SK-N-SH (cell line): ENCODE results near the gene SORBS1. TPM values are rescaled to one million over a fixed set of nuclear protein-coding genes. Genes with fewer than 3 reads are reported as not detected.

Source experiments
- CTCF ChIA-PET: fragments of 300-600, 350-600 bp; formaldehyde crosslinking; extraction: SDS; loops from one replicate; lab custom pipeline; 2021; lab: Yijun Ruan, JAX
- POLR2A ChIA-PET: fragments of 350-600 bp; sonication (Branson Sonifier 250); formaldehyde crosslinking; extraction: SDS; loops from one replicate; lab custom pipeline; 2020; ENCODE audit warnings: antibody characterized with exemption, inconsistent platforms; lab: Yijun Ruan, JAX
- DNase-seq: peaks from one replicate; pipeline ENCODE4 v3.0.0; 2012
- H2AFZ ChIP-seq: fragments of 200-600 bp; sonication (generic); 2 replicates; pipeline ENCODE4 v1.8.1; 2016; ENCODE audit warnings: antibody characterized with exemption, mild to moderate bottlenecking, low read depth
- H3F3A ChIP-seq: fragments of 200-600 bp; sonication (generic); replicated peaks from 2 replicates; pipeline ENCODE3; 2016; ENCODE audit warnings: antibody characterized with exemption, mild to moderate bottlenecking; ENCODE audit not compliant: insufficient read depth
- H3K27ac ChIP-seq, 2 experiments: fragments of 200-500 bp in 1 of 2; fragments of 200-600 bp in 1 of 2; sonication (Bioruptor generic) in 1 of 2; sonication (generic), shearing (Covaris generic) in 1 of 2; 2 replicates each; pipeline versions ENCODE4 v1.5.1 to v1.6.1; 2014 to 2016; ENCODE audit warnings: low read depth in 2 of 2, inconsistent platforms in 1 of 2, low read length in 1 of 2, mild to moderate bottlenecking in 1 of 2, mixed read lengths in 1 of 2
- H3K27me3 ChIP-seq: fragments of 200-600 bp; sonication (generic), shearing (Covaris generic); 2 replicates; pipeline ENCODE4 v1.6.1; 2016; ENCODE audit warnings: mixed run types; ENCODE audit not compliant: insufficient read depth
- H3K36me3 ChIP-seq, 2 experiments: fragments of 200-500 bp in 1 of 2; fragments of 200-600 bp in 1 of 2; sonication (Bioruptor generic) in 1 of 2; sonication (generic) in 1 of 2; replicated peaks in 1 of 2; 2 replicates each; pipeline versions ENCODE3 to v1.5.1; 2014 to 2016; ENCODE audit warnings: low read length in 1 of 2, mild to moderate bottlenecking in 1 of 2; ENCODE audit not compliant: insufficient read depth in 2 of 2, control insufficient read depth in 1 of 2
- H3K4me1 ChIP-seq, 2 experiments: fragments of 200-500 bp in 1 of 2; fragments of 200-600 bp in 1 of 2; sonication (Bioruptor generic) in 1 of 2; sonication (generic), shearing (Covaris generic) in 1 of 2; 2 replicates each; pipeline versions ENCODE4 v1.5.1 to v1.6.1; 2014 to 2016; ENCODE audit warnings: low read depth in 1 of 2, low read length in 1 of 2, mixed run types in 1 of 2; ENCODE audit not compliant: insufficient read depth in 2 of 2, control insufficient read depth in 1 of 2
- H3K4me2 ChIP-seq: fragments of 200-600 bp; sonication (generic), shearing (Covaris generic); 2 replicates; pipeline ENCODE4 v1.6.1; 2017; ENCODE audit warnings: mixed run types
- H3K4me3 ChIP-seq, 2 experiments: fragments of 200-500 bp in 1 of 2; fragments of 200-600 bp in 1 of 2; sonication (Bioruptor generic) in 1 of 2; sonication (generic), shearing (Covaris generic) in 1 of 2; 2 replicates each; pipeline versions ENCODE4 v1.5.1 to v1.8.1; 2014 to 2016; ENCODE audit warnings: low read depth in 2 of 2, inconsistent platforms in 1 of 2, low read length in 1 of 2, mild to moderate bottlenecking in 1 of 2, mixed read lengths in 1 of 2, moderate library complexity in 1 of 2
- H3K79me2 ChIP-seq: fragments of 200-600 bp; sonication (generic); 2 replicates; pipeline ENCODE4 v1.8.1; 2017; ENCODE audit warnings: mild to moderate bottlenecking; ENCODE audit not compliant: insufficient read depth
- H3K9ac ChIP-seq: fragments of 200-600 bp; sonication (generic); 2 replicates; pipeline ENCODE4 v1.6.1; 2017; ENCODE audit warnings: mixed run types
- H3K9me2 ChIP-seq: fragments of 200-600 bp; sonication (generic); 2 replicates; pipeline ENCODE4 v1.6.1; 2017; ENCODE audit warnings: mixed run types
- H3K9me3 ChIP-seq: fragments of 200-600 bp; sonication (generic); 2 replicates; pipeline ENCODE4 v1.6.1; 2017; ENCODE audit warnings: mixed run types, mild to moderate bottlenecking, moderate library complexity
- H4K20me1 ChIP-seq: fragments of 200-600 bp; sonication (generic); 2 replicates; pipeline ENCODE4 v1.6.1; 2017; ENCODE audit warnings: mild to moderate bottlenecking, mixed run types; ENCODE audit not compliant: insufficient read depth
- EZH2phosphoT487 ChIP-seq: fragments of 200-600 bp; sonication (generic); IDR thresholded peaks from 2 replicates; pipeline ENCODE4 v1.6.1; 2017; ENCODE audit warnings: low read depth, mixed run types, mild to moderate bottlenecking, antibody characterized with exemption, moderate library complexity, borderline replicate concordance
- FOXM1 ChIP-seq: IDR thresholded peaks from 2 replicates; pipeline ENCODE4 v1.4.0; 2012; ENCODE audit warnings: low read depth, mild to moderate bottlenecking
- GABPA ChIP-seq: IDR thresholded peaks from 2 replicates; pipeline ENCODE4 v1.4.0; 2012; ENCODE audit warnings: low read depth, mild to moderate bottlenecking
- GATA2 ChIP-seq: sonication (generic); formaldehyde crosslinking; IDR thresholded peaks from 2 replicates; pipeline ENCODE4 v1.5.0; 2020; ENCODE audit warnings: mild to moderate bottlenecking, missing genetic modification reagents
- NRF1 ChIP-seq: IDR thresholded peaks from 2 replicates; pipeline ENCODE4 v1.6.1; 2012; ENCODE audit warnings: low read depth, mild to moderate bottlenecking, low read length
- RCOR1 ChIP-seq: fragments of 150-350 bp; IDR thresholded peaks from 2 replicates; pipeline ENCODE4 v1.6.1; 2017; ENCODE audit warnings: antibody characterized with exemption, low read length
- SIN3A ChIP-seq: IDR thresholded peaks from 2 replicates; pipeline ENCODE4 v1.6.1; 2012; ENCODE audit warnings: low read depth, mild to moderate bottlenecking, low read length, moderate library complexity, borderline replicate concordance
- TAF1 ChIP-seq: IDR thresholded peaks from 2 replicates; pipeline ENCODE4 v1.6.1; 2012; ENCODE audit warnings: low read depth, mild to moderate bottlenecking, low read length, moderate library complexity, borderline replicate concordance
- WGBS: methylation state at CpG from one replicate; pipeline ENCODE4 v1.1.6; 2017; ENCODE audit warnings: low lambda C conversion rate; 5-methylcytosine and 5-hydroxymethylcytosine counted together
- polyA plus RNA-seq, 3 experiments: library from polyadenylated mRNA; depleted of rRNA; stranded (reverse); fragments of >200 nt; gene quantifications; 2 replicates each; pipeline ENCODE4 v1.2.3, GENCODE V29; 2012
- TF ChIP-seq, protein P1 (sequence below): fragments of 150-350 bp; IDR thresholded peaks from 2 replicates; pipeline ENCODE4 v1.6.1; 2016; ENCODE audit warnings: mild to moderate bottlenecking, low read depth, low read length
- TF ChIP-seq, protein P2 (sequence below): fragments of 150-350 bp; IDR thresholded peaks from 2 replicates; pipeline ENCODE4 v1.6.1; 2017; ENCODE audit warnings: antibody characterized with exemption, low read length, low read depth, borderline replicate concordance
- TF ChIP-seq, protein P3 (sequence below): IDR thresholded peaks from 2 replicates; pipeline ENCODE4 v1.4.0; 2012; ENCODE audit warnings: low read depth, borderline replicate concordance
- TF ChIP-seq, protein P4 (sequence below): fragments of 200-600 bp; sonication (generic); IDR thresholded peaks from 2 replicates; pipeline ENCODE4 v1.6.1; 2017; ENCODE audit warnings: antibody characterized with exemption, mild to moderate bottlenecking, moderate library complexity

Gene SORBS1
- polyA plus RNA-seq, 1 of the 3 experiments (the other 2 are of a cell fraction), result 0.36 TPM

DNA sequence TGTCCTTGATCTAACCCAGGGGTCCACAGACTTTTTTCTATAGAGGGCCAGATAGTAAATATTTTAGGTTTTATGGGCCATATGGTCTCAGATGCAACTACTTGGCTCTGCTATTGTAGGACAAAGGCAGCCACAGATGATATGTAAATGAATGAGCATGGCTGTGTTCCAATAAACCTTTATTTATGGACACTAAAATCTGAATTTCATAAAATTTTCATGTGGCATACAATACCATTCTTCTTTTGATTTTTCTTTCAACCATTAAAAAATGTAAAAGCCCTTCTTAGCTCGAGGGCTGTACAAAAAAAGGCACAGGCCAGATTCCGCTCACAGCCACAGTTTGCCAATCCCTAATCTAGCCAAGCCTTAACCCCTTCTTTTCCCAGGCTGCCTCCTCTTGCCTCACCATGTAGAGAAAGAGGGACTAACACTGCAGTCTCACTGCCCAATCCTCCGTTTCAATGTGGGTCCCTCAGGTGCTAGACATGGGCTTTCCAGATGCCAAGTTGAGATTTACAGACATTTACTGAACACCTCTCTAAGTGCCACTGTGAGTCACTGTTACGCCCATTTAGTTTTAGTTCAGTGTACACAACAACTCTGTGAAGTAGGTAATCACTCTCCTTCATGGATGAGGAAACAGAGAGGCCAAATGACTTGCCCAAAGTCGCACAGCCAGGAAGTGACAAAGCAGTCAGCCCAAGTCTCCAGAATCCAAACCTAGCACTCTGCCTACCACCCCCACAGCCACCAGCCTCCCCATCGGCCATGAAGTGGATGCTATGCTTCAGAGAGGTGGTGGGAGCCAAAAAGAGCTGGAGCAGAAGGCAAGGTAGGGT, 137.8 kb downstream of the SORBS1 start:
- Histone ChIP-seq H3F3A (no peaks in the 10 kb centered on the region), H3K36me3 (no peaks in the 10 kb centered on the region), H2AFZ (no peak overlapping the region), H3K9ac (no peak overlapping the region), H3K27ac (no peak overlapping the region), H3K4me1 (peaks cover 0 to 14% of the 10 kb centered on the region in 2 experiments; a peak in 2 of 4 replicates), H3K79me2 (no peaks in the 10 kb centered on the region), H3K9me3 (no peaks in the 10 kb centered on the region), H3K27me3 (no peaks in the 10 kb centered on the region), H4K20me1 (no peaks in the 10 kb centered on the region), H3K4me2 (no peak overlapping the region), H3K4me3 (no peak overlapping the region), H3K9me2 (no peaks in the 10 kb centered on the region)
- CTCF ChIA-PET, result interaction anchor here (1.3 to 9.7 kb wide), 5 partner anchors 8 to 270 kb away, joined by 3 to 162 read pairs (median 4); partner anchors contain the start of gene TCTN3
- 49% methylated on average over 6 of the region's 6 CpGs for WGBS
- POLR2A ChIA-PET, result no interaction called here
- TF ChIP-seq EZH2phosphoT487, result no peak
- no peak for TF ChIP-seq TAF1
- TF ChIP-seq, protein P1, sequence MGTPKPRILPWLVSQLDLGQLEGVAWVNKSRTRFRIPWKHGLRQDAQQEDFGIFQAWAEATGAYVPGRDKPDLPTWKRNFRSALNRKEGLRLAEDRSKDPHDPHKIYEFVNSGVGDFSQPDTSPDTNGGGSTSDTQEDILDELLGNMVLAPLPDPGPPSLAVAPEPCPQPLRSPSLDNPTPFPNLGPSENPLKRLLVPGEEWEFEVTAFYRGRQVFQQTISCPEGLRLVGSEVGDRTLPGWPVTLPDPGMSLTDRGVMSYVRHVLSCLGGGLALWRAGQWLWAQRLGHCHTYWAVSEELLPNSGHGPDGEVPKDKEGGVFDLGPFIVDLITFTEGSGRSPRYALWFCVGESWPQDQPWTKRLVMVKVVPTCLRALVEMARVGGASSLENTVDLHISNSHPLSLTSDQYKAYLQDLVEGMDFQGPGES, result no peak
- TF ChIP-seq, protein P2, sequence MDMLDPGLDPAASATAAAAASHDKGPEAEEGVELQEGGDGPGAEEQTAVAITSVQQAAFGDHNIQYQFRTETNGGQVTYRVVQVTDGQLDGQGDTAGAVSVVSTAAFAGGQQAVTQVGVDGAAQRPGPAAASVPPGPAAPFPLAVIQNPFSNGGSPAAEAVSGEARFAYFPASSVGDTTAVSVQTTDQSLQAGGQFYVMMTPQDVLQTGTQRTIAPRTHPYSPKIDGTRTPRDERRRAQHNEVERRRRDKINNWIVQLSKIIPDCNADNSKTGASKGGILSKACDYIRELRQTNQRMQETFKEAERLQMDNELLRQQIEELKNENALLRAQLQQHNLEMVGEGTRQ, result no peak
- no peak for TF ChIP-seq RCOR1
- TF ChIP-seq GATA2, result no peak
- no peak for TF ChIP-seq NRF1
- no peak for TF ChIP-seq FOXM1
- TF ChIP-seq SIN3A, result no peak
- TF ChIP-seq, protein P3, sequence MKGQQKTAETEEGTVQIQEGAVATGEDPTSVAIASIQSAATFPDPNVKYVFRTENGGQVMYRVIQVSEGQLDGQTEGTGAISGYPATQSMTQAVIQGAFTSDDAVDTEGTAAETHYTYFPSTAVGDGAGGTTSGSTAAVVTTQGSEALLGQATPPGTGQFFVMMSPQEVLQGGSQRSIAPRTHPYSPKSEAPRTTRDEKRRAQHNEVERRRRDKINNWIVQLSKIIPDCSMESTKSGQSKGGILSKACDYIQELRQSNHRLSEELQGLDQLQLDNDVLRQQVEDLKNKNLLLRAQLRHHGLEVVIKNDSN, result no peak
- TF ChIP-seq GABPA, result no peak
- TF ChIP-seq, protein P4, sequence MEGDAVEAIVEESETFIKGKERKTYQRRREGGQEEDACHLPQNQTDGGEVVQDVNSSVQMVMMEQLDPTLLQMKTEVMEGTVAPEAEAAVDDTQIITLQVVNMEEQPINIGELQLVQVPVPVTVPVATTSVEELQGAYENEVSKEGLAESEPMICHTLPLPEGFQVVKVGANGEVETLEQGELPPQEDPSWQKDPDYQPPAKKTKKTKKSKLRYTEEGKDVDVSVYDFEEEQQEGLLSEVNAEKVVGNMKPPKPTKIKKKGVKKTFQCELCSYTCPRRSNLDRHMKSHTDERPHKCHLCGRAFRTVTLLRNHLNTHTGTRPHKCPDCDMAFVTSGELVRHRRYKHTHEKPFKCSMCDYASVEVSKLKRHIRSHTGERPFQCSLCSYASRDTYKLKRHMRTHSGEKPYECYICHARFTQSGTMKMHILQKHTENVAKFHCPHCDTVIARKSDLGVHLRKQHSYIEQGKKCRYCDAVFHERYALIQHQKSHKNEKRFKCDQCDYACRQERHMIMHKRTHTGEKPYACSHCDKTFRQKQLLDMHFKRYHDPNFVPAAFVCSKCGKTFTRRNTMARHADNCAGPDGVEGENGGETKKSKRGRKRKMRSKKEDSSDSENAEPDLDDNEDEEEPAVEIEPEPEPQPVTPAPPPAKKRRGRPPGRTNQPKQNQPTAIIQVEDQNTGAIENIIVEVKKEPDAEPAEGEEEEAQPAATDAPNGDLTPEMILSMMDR, result no peak
- DNase-seq, result no peak
